Measurements from ENCODE around the gene UCN2.

UCN2 gene

DNA sequence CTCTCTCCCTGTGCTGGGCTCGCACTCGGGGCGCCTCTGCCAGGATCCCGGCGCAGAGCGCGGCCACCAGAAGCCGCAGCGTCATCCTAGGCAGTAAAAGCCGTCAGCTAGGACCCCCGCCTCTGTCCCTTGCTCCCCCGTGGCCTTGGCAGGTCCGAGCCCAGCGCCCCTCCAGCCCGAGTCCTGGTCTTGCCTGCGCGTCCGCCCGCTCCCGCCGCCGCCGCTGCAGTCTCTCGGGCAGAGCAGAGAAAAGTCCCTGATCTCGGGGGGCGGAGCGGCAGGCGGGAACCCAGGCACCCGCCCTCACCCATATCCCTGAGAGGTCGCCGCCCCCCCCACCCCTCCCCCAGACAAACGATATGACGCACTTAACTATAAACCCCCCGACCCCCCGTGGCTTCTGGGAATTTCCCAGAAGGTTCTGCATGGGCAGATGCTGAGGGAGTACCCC, 31.5 kb upstream of the UCN2 start, which contains the start of gene COL7A1:
COL7A1 (minus strand) TSS at position 255 of the 451 bp plus-strand sequence; CDS start at position 85, 170 bp downstream.
- Mint-ChIP-seq H3K4me1 (ENCODE audit: low read depth) (peaks cover 8% of the 10 kb centered on the region), H3K4me3 (peak within 1 kb of the TSS; percentile 17), H3K27ac (no peak within 1 kb of the TSS), H3K36me3 (peaks cover 6% of the 10 kb centered on the region), H3K9me3 (ENCODE audit: low read depth) (no peaks in the 10 kb centered on the region), H3K27me3 (peaks cover 9% of the 10 kb centered on the region)

DNA sequence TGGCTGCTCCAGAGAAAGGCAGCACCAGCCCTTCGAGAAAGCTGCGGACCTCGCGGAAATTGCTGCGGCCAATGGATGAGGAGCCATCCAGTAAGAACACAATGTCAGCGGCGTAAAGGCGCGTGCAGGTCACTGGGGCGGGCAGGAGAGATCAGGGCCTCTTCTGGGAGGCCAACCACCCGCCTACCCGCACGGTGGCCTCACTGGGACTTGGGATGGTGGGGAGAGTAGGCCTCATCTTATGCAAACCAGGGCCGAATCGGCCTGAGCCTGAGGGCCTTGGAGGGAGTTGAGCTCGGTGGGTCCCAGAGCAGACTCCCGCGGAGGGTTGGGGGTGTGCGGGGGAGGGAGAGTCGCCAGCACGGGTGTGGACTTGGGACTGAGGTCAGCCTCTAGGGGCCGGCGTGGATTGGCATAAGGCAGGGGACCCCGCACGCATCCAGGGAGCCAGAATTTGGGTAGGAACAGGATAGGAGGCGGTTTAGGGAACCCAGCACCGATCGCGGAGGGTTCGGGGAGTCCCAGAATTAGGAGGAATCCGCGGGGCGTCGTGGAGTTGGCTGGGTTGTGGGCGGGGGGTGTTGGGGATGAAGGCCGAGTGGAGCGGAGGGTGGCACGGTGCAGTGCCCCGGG, 31.0 kb upstream of the UCN2 start:
- Mint-ChIP-seq H3K36me3 (peaks cover 6% of the 10 kb centered on the region), H3K27ac (no peak overlapping the region), H3K9me3 (ENCODE audit: low read depth) (no peaks in the 10 kb centered on the region), H3K4me3 (no peak overlapping the region), H3K4me1 (ENCODE audit: low read depth) (peaks cover 8% of the 10 kb centered on the region), H3K27me3 (peaks cover 11% of the 10 kb centered on the region)

- Mint-ChIP-seq H3K36me3 (peaks cover 6% of the 10 kb centered on the region), H3K4me1 (ENCODE audit: low read depth) (peaks cover 6% of the 10 kb centered on the region), H3K27ac (no peak overlapping the region), H3K27me3 (peaks cover 18% of the 10 kb centered on the region), H3K4me3 (no peak overlapping the region), H3K9me3 (ENCODE audit: low read depth) (no peaks in the 10 kb centered on the region)
Measured at GRCh38 chr3:48593337-48593736, 29.8 kb upstream of the UCN2 start.

GRCh38 chr3:48592519-48593087, 29.0 kb upstream of the UCN2 start:
- Mint-ChIP-seq H3K4me1 (ENCODE audit: low read depth) (peaks cover 6% of the 10 kb centered on the region), H3K4me3 (no peak overlapping the region), H3K27ac (no peak overlapping the region), H3K27me3 (peaks cover 18% of the 10 kb centered on the region), H3K9me3 (ENCODE audit: low read depth) (no peaks in the 10 kb centered on the region), H3K36me3 (peaks cover 6% of the 10 kb centered on the region)

- Mint-ChIP-seq H3K4me3 (no peak overlapping the region), H3K4me1 (ENCODE audit: low read depth) (peaks cover 3% of the 10 kb centered on the region), H3K27me3 (peaks cover 20% of the 10 kb centered on the region), H3K27ac (no peak overlapping the region), H3K9me3 (ENCODE audit: low read depth) (no peaks in the 10 kb centered on the region), H3K36me3 (peaks cover 2% of the 10 kb centered on the region)
Measured at GRCh38 chr3:48591886-48592518, 28.4 kb upstream of the UCN2 start.

GRCh38 chr3:48591436-48591835, 27.9 kb upstream of the UCN2 start:
- no peak overlapping the region for H3K27ac Mint-ChIP-seq
- no peaks in the 10 kb centered on the region for H3K9me3 Mint-ChIP-seq (ENCODE audit: low read depth)
- H3K4me3 Mint-ChIP-seq = no peak overlapping the region
- H3K36me3 Mint-ChIP-seq = peaks cover 2% of the 10 kb centered on the region
- H3K4me1 Mint-ChIP-seq (ENCODE audit: low read depth) = peaks cover 3% of the 10 kb centered on the region
- peaks cover 20% of the 10 kb centered on the region for H3K27me3 Mint-ChIP-seq

DNA sequence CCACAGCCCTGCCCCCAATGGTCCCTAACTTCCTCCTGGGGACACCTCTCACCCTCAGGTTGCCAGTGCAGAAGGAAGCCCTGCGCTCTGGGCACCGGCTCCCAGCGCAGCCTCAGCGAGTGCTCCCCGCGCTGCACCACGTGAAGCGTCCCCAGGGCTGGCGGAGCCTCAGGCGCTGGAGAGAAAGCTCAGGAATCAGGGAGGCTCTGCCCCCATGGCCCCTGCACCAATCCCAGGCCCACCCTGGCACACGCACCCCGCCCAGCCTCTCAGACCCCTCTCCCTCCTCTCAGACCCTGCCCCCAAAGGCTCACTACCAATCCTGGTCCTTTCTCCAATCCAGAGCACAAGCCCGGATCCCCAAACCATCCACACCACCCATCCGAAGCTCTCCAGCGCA, 24.6 kb upstream of the UCN2 start:
- no peaks in the 10 kb centered on the region for H3K9me3 Mint-ChIP-seq (ENCODE audit: low read depth)
- no peak overlapping the region for H3K27ac Mint-ChIP-seq
- H3K4me3 Mint-ChIP-seq = no peak overlapping the region
- H3K36me3 Mint-ChIP-seq = peaks cover 2% of the 10 kb centered on the region
- peaks cover 18% of the 10 kb centered on the region for H3K27me3 Mint-ChIP-seq
- no peaks in the 10 kb centered on the region for H3K4me1 Mint-ChIP-seq (ENCODE audit: low read depth)

GRCh38 chr3:48587686-48588085, 24.1 kb upstream of the UCN2 start:
- H3K4me3 Mint-ChIP-seq = no peak overlapping the region
- H3K27me3 Mint-ChIP-seq = peaks cover 15% of the 10 kb centered on the region
- H3K27ac Mint-ChIP-seq = no peak overlapping the region
- peaks cover 2% of the 10 kb centered on the region for H3K36me3 Mint-ChIP-seq
- H3K4me1 Mint-ChIP-seq (ENCODE audit: low read depth) = no peaks in the 10 kb centered on the region
- no peaks in the 10 kb centered on the region for H3K9me3 Mint-ChIP-seq (ENCODE audit: low read depth)

DNA sequence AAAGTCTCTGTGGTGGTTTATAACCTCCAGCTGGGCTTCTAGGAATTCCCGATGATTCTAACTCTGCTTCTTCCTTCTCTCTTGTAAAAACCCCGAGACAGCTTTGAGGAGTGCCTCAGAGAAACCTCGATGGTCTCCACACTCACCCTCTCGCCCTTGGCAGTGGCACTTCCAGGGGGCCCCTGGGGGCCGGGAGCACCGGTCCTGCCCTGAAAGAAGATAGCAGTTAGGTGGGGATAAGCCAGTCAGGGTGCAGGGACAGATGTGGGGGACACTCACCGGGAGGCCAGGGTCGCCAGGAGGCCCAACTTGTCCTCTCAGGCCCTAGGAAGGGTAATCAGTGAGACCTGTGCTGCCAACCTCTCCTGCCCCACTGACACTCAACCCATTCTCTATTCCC, 21.8 kb upstream of the UCN2 start:
- Mint-ChIP-seq H3K36me3 (no peaks in the 10 kb centered on the region), H3K27ac (no peak overlapping the region), H3K4me1 (ENCODE audit: low read depth) (no peaks in the 10 kb centered on the region), H3K27me3 (peaks cover 12% of the 10 kb centered on the region), H3K4me3 (no peak overlapping the region), H3K9me3 (ENCODE audit: low read depth) (no peaks in the 10 kb centered on the region)

DNA sequence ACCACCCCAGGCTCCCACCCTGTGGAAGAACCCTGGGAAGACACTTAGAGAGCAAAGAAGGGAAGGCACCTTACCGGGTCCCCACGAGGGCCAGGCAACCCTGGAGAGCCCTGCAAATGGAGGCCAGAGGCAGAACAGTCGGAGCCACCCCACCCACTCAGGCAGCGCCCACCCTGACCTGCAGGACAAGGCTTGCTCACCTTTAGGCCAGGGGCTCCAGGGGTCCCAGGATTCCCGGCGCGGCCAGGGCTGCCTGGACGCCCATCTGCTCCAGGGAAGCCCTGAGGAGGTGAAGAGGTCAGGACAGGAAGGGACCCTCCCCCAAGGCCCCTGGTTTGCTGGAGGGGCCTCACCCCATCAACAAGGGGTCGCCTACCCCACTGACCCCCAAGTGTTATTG, 21.3 kb upstream of the UCN2 start:
- peaks cover 12% of the 10 kb centered on the region for H3K27me3 Mint-ChIP-seq
- no peaks in the 10 kb centered on the region for H3K36me3 Mint-ChIP-seq
- no peak overlapping the region for H3K27ac Mint-ChIP-seq
- H3K4me1 Mint-ChIP-seq (ENCODE audit: low read depth) = no peaks in the 10 kb centered on the region
- H3K4me3 Mint-ChIP-seq = no peak overlapping the region
- H3K9me3 Mint-ChIP-seq (ENCODE audit: low read depth) = no peaks in the 10 kb centered on the region

- H3K4me3 Mint-ChIP-seq = no peak overlapping the region
- H3K36me3 Mint-ChIP-seq = no peaks in the 10 kb centered on the region
- H3K9me3 Mint-ChIP-seq (ENCODE audit: low read depth) = no peaks in the 10 kb centered on the region
- no peaks in the 10 kb centered on the region for H3K4me1 Mint-ChIP-seq (ENCODE audit: low read depth)
- no peak overlapping the region for H3K27ac Mint-ChIP-seq
- H3K27me3 Mint-ChIP-seq = no peaks in the 10 kb centered on the region
Measured at GRCh38 chr3:48581621-48582481, 18.3 kb upstream of the UCN2 start.

- Mint-ChIP-seq H3K4me1 (ENCODE audit: low read depth) (no peaks in the 10 kb centered on the region), H3K9me3 (ENCODE audit: low read depth) (no peaks in the 10 kb centered on the region)
Measured at GRCh38 chr3:48576647-48577046, 13.1 kb upstream of the UCN2 start.

GRCh38 chr3:48575366-48575765, 11.8 kb upstream of the UCN2 start:
- Mint-ChIP-seq H3K27me3 (no peaks in the 10 kb centered on the region), H3K9me3 (ENCODE audit: low read depth) (no peaks in the 10 kb centered on the region), H3K36me3 (no peaks in the 10 kb centered on the region), H3K4me1 (ENCODE audit: low read depth) (no peaks in the 10 kb centered on the region), H3K4me3 (no peak overlapping the region), H3K27ac (no peak overlapping the region)

More at GRCh38 chr3:48576647-48577046, 13.1 kb upstream of the UCN2 start:
- H3K4me3 Mint-ChIP-seq = no peak overlapping the region
- no peak overlapping the region for H3K27ac Mint-ChIP-seq
- no peaks in the 10 kb centered on the region for H3K36me3 Mint-ChIP-seq
- H3K27me3 Mint-ChIP-seq = no peaks in the 10 kb centered on the region

- no peaks in the 10 kb centered on the region for H3K4me1 Mint-ChIP-seq (ENCODE audit: low read depth)
- no peaks in the 10 kb centered on the region for H3K9me3 Mint-ChIP-seq (ENCODE audit: low read depth)
- no peaks in the 10 kb centered on the region for H3K36me3 Mint-ChIP-seq
- H3K4me3 Mint-ChIP-seq = no peak overlapping the region
- no peak overlapping the region for H3K27ac Mint-ChIP-seq
- H3K27me3 Mint-ChIP-seq = no peaks in the 10 kb centered on the region
Measured at GRCh38 chr3:48573973-48574585, 10.5 kb upstream of the UCN2 start.

Data from activated naive CD8-positive, alpha-beta T cell (primary cell).